Astrocyte (in vitro differentiated cells and primary cell): ENCODE results near the gene CBLN3. TPM values are rescaled to one million over a fixed set of nuclear protein-coding genes. Genes with fewer than 3 reads are reported as not detected.
A peak's percentile ranks its signal among the peaks of the same experiment; 100 is the strongest.

Experiments used
- DNase-seq: peaks from one replicate; pipeline ENCODE4 v3.0.0-alpha.2; 2010; ENCODE audit warnings: low read depth
- FAIRE-seq: peaks from 2 replicates; lab custom pipeline; 2011; peaks lifted over from hg19 to GRCh38; lab: Jason Lieb, UNC
- H2AFZ ChIP-seq: 2 replicates; pipeline ENCODE4 v1.6.0; 2012; ENCODE audit warnings: low read depth, low read length, inconsistent platforms
- H3K27ac ChIP-seq: 2 replicates; pipeline ENCODE4 v1.5.1; 2011; ENCODE audit warnings: low read depth, low read length, inconsistent platforms
- H3K27me3 ChIP-seq: 2 replicates; pipeline ENCODE4 v1.6.0; 2011; ENCODE audit warnings: low read length, inconsistent platforms; ENCODE audit not compliant: insufficient read depth
- H3K36me3 ChIP-seq: 2 replicates; pipeline ENCODE4 v1.5.1; 2011; ENCODE audit warnings: low read length, inconsistent platforms; ENCODE audit not compliant: insufficient read depth
- H3K4me1 ChIP-seq: 2 replicates; pipeline ENCODE4 v1.5.1; 2011; ENCODE audit warnings: low read length, inconsistent platforms; ENCODE audit not compliant: insufficient read depth
- H3K4me2 ChIP-seq: 2 replicates; pipeline ENCODE4 v1.6.0; 2012; ENCODE audit warnings: low read length, inconsistent platforms
- H3K4me3 ChIP-seq: 2 replicates; pipeline ENCODE4 v1.5.1; 2011; ENCODE audit warnings: low read depth, mild to moderate bottlenecking, low read length, inconsistent platforms; ENCODE audit not compliant: insufficient read depth
- H3K79me2 ChIP-seq: 2 replicates; pipeline ENCODE4 v1.6.0; 2012; ENCODE audit warnings: mild to moderate bottlenecking, low read length, inconsistent platforms; ENCODE audit not compliant: insufficient read depth
- H3K9ac ChIP-seq: 2 replicates; pipeline ENCODE4 v1.6.0; 2012; ENCODE audit warnings: mild to moderate bottlenecking, low read length, inconsistent platforms
- H3K9me3 ChIP-seq: 2 replicates; pipeline ENCODE4 v1.5.1; 2012; ENCODE audit warnings: low read depth, mild to moderate bottlenecking, low read length, inconsistent platforms; ENCODE audit not compliant: insufficient read depth
- H4K20me1 ChIP-seq: 2 replicates; pipeline ENCODE4 v1.6.0; 2012; ENCODE audit warnings: low read length, inconsistent platforms; ENCODE audit not compliant: insufficient read depth
- H3K27ac Mint-ChIP-seq: one replicate; pipeline ENCODE4 v1.8.0; 2021; ENCODE audit warnings: mild to moderate bottlenecking, mixed read lengths; ENCODE audit not compliant: unreplicated experiment
- H3K27me3 Mint-ChIP-seq: one replicate; pipeline ENCODE4 v1.8.0; 2021; ENCODE audit warnings: low read depth, mixed read lengths; ENCODE audit not compliant: unreplicated experiment
- H3K36me3 Mint-ChIP-seq: one replicate; pipeline ENCODE4 v1.8.0; 2021; ENCODE audit warnings: low read depth, mixed read lengths; ENCODE audit not compliant: unreplicated experiment
- H3K4me1 Mint-ChIP-seq: one replicate; pipeline ENCODE4 v1.8.0; 2021; ENCODE audit warnings: low read depth, mixed read lengths; ENCODE audit not compliant: unreplicated experiment
- H3K4me3 Mint-ChIP-seq: one replicate; pipeline ENCODE4 v1.8.0; 2021; ENCODE audit warnings: mild to moderate bottlenecking, moderate library complexity, mixed read lengths; ENCODE audit not compliant: unreplicated experiment
- H3K9me3 Mint-ChIP-seq: one replicate; pipeline ENCODE4 v1.8.0; 2021; ENCODE audit warnings: mild to moderate bottlenecking, mixed read lengths; ENCODE audit not compliant: unreplicated experiment
- CTCF ChIP-seq: IDR thresholded peaks from 2 replicates; pipeline ENCODE4 v1.5.1; 2011; ENCODE audit warnings: low read depth, mild to moderate bottlenecking, inconsistent platforms, low read length, moderate library complexity; ENCODE audit not compliant: insufficient read depth
- EZH2 ChIP-seq: IDR thresholded peaks from 2 replicates; pipeline ENCODE4 v1.6.1; 2012; ENCODE audit warnings: mild to moderate bottlenecking, low read length, inconsistent platforms; ENCODE audit not compliant: insufficient read depth
- total RNA-seq: library from RNA; stranded (reverse); gene quantifications from 2 replicates; pipeline ENCODE4 v1.2.1, GENCODE V29; 2021

Gene CBLN3
- total RNA-seq, 1 donor from 2014 or later = 3.9 TPM

GRCh38 chr14:24392325-24393091 is 37.0 kb downstream of the CBLN3 start:
- H3K4me1 Mint-ChIP-seq = peaks cover 23% of the 10 kb centered on the region
- H3K4me1 ChIP-seq = peaks cover 4% of the 10 kb centered on the region
- H3K27me3 Mint-ChIP-seq = no peaks in the 10 kb centered on the region
- no peak overlapping the region for H2AFZ ChIP-seq
- peak overlapping the region; percentile 53 for H3K4me2 ChIP-seq
- no peaks in the 10 kb centered on the region for H3K9me3 ChIP-seq
- no peak for FAIRE-seq
- no peaks in the 10 kb centered on the region for H3K27me3 ChIP-seq
- no peaks in the 10 kb centered on the region for H3K36me3 ChIP-seq
- H3K27ac ChIP-seq = peak overlapping the region; percentile 26
- H3K9me3 Mint-ChIP-seq = no peaks in the 10 kb centered on the region
- H3K79me2 ChIP-seq = no peaks in the 10 kb centered on the region
- H3K27ac Mint-ChIP-seq = no peak overlapping the region
- H3K9ac ChIP-seq = no peak overlapping the region
- no peaks in the 10 kb centered on the region for H3K36me3 Mint-ChIP-seq
- TF ChIP-seq EZH2 (no peak), CTCF (peak; percentile 24)
- H3K4me3 ChIP-seq = no peak overlapping the region
- peak overlapping the region; percentile 31 for H3K4me3 Mint-ChIP-seq
- peak; percentile 46 for DNase-seq
- no peaks in the 10 kb centered on the region for H4K20me1 ChIP-seq

GRCh38 chr14:24390701-24391468 is 38.6 kb downstream of the CBLN3 start:
- TF ChIP-seq EZH2 = no peak
- TF ChIP-seq CTCF = no peak
- Histone ChIP-seq H3K4me3 (no peak overlapping the region), H3K36me3 (no peaks in the 10 kb centered on the region), H3K9me3 (peaks cover 2% of the 10 kb centered on the region), H3K27ac (no peak overlapping the region), H3K4me2 (no peak overlapping the region), H3K79me2 (no peaks in the 10 kb centered on the region), H2AFZ (no peak overlapping the region), H3K4me1 (peaks cover 4% of the 10 kb centered on the region), H3K9ac (no peak overlapping the region), H4K20me1 (no peaks in the 10 kb centered on the region), H3K27me3 (no peaks in the 10 kb centered on the region)
- Mint-ChIP-seq H3K4me1 (peaks cover 11% of the 10 kb centered on the region), H3K27ac (peak overlapping the region; percentile 77), H3K4me3 (no peak overlapping the region), H3K36me3 (no peaks in the 10 kb centered on the region), H3K27me3 (peaks cover 3% of the 10 kb centered on the region), H3K9me3 (no peaks in the 10 kb centered on the region)
- FAIRE-seq (no peak), DNase-seq (no peak)
